Dendritic cell treated with granulocyte-macrophage colony-stimulating factor and Interleukin-4, amounts not matched to agents 40 ng/mL and 50 ng/mL, for 4 days (primary cell): Measurements from ENCODE around the gene TSPEAR.

Experiments
- H3K27ac Mint-ChIP-seq: one replicate; pipeline ENCODE4 v1.8.0; 2022; ENCODE audit warnings: mild to moderate bottlenecking, mixed read lengths
- H3K27me3 Mint-ChIP-seq: one replicate; pipeline ENCODE4 v1.8.0; 2022; ENCODE audit warnings: mild to moderate bottlenecking, mixed read lengths
- H3K36me3 Mint-ChIP-seq: one replicate; pipeline ENCODE4 v1.8.0; 2022; ENCODE audit warnings: low read depth, mixed read lengths
- H3K4me1 Mint-ChIP-seq: one replicate; pipeline ENCODE4 v1.8.0; 2022; ENCODE audit warnings: low read depth, mixed read lengths
- H3K4me3 Mint-ChIP-seq: one replicate; pipeline ENCODE4 v1.8.0; 2022; ENCODE audit warnings: mild to moderate bottlenecking, moderate library complexity, mixed read lengths
- H3K9me3 Mint-ChIP-seq: one replicate; pipeline ENCODE4 v1.8.0; 2022; ENCODE audit warnings: mixed read lengths
- intact Hi-C: fragments of 100-400 bp; cut with micrococcal nuclease; formaldehyde crosslinking; loops from one replicate; pipeline ENCODE4 v1.15.0; 2022

Gene TSPEAR

GRCh38 chr21:44706706-44707581, 4.4 kb downstream of the TSPEAR start:
- no peak overlapping the region for H3K4me3 Mint-ChIP-seq
- intact Hi-C loops: no loop called here
- peaks cover 97% of the 10 kb centered on the region for H3K27me3 Mint-ChIP-seq
- peaks cover 7% of the 10 kb centered on the region for H3K4me1 Mint-ChIP-seq
- no peaks in the 10 kb centered on the region for H3K36me3 Mint-ChIP-seq
- H3K9me3 Mint-ChIP-seq: no peaks in the 10 kb centered on the region
- H3K27ac Mint-ChIP-seq: no peak overlapping the region

DNA sequence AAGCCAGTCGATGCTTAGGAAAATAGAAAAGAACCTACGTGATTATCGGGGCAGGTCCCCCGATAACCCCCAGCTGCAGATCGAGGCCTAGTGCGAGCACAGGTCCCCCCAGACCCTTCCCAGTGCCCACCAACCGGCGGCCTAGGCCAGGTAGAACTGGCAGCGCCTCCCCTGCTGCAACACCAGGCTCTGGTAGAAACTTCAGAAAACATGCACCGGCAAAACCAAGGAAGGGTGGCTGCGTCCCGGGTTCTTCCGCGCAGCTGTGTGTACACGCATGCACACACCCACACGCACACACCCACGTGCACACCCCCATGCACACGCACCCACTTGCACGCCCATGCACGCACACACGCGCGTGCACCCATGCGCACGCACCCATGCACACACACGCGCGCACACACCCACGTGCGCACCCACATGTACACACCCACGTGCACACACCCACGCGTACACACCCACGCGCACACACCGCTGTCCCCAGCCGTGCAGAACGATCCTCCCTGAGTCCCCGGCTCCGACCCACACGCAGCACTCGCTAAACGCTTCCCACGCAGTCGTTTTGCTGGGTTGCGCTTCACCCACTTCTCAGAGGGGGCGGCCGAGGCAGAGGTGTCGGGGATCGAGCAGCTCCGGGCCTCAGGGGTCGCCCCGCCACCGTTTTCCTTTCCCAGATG, 5.2 kb downstream of the TSPEAR start:
- no peaks in the 10 kb centered on the region for H3K9me3 Mint-ChIP-seq
- no peak overlapping the region for H3K27ac Mint-ChIP-seq
- H3K4me1 Mint-ChIP-seq: peaks cover 7% of the 10 kb centered on the region
- peaks cover 96% of the 10 kb centered on the region for H3K27me3 Mint-ChIP-seq
- intact Hi-C loops: no loop called here
- no peak overlapping the region for H3K4me3 Mint-ChIP-seq
- no peaks in the 10 kb centered on the region for H3K36me3 Mint-ChIP-seq

- peaks cover 7% of the 10 kb centered on the region for H3K4me1 Mint-ChIP-seq
- intact Hi-C loops: no loop called here
- peaks cover 95% of the 10 kb centered on the region for H3K27me3 Mint-ChIP-seq
- no peak overlapping the region for H3K4me3 Mint-ChIP-seq
- no peaks in the 10 kb centered on the region for H3K9me3 Mint-ChIP-seq
- H3K36me3 Mint-ChIP-seq: no peaks in the 10 kb centered on the region
- no peak overlapping the region for H3K27ac Mint-ChIP-seq
Measured at GRCh38 chr21:44704636-44705001, 6.8 kb downstream of the TSPEAR start.

DNA sequence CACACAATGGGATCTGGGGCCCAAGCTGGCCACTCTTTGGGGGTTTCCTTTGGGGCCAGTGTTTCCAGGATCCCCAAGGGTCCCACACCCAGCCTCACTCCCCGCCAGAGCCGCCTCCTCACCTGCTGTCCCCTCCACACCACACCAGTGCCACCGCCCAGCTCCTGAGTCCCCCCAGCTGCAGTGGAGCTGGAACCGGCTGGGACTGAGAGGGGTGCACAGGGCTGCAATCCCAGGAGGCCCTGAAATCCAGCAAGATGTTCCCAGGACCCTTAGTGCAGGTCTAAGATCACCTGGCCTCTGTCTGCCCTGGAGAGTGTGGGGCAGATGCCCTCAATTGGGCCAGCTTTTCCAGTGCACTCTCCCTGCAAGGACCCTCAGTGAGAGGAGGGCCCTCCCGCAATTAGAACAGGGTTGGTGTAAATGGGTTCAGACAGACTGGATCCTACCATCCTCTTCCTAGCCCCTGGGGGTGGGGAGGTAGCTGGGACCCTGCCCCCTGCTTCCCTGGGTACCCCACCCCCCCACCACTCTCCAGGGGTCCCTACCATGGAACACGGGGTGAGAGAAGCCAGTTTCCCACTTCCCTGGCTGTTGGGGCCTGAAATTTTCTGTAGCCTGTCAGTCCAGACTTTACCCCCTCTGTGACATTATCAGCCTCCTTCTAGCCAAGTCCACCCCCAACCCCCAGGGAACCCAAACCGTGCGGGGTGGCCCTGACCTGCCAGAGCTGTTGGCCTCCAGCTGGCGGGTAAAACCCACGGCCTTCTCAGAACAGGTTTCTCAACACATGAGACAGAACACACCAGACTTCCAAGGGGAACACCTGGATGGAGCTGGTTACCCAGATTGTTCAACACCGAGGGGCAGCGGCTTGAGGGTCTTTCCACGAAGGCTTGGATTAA, 7.4 kb downstream of the TSPEAR start:
- Mint-ChIP-seq H3K4me3 (no peak overlapping the region), H3K4me1 (peaks cover 2% of the 10 kb centered on the region), H3K9me3 (no peaks in the 10 kb centered on the region), H3K27me3 (peaks cover 93% of the 10 kb centered on the region), H3K36me3 (no peaks in the 10 kb centered on the region), H3K27ac (no peak overlapping the region)
- intact Hi-C loops: no loop called here

DNA sequence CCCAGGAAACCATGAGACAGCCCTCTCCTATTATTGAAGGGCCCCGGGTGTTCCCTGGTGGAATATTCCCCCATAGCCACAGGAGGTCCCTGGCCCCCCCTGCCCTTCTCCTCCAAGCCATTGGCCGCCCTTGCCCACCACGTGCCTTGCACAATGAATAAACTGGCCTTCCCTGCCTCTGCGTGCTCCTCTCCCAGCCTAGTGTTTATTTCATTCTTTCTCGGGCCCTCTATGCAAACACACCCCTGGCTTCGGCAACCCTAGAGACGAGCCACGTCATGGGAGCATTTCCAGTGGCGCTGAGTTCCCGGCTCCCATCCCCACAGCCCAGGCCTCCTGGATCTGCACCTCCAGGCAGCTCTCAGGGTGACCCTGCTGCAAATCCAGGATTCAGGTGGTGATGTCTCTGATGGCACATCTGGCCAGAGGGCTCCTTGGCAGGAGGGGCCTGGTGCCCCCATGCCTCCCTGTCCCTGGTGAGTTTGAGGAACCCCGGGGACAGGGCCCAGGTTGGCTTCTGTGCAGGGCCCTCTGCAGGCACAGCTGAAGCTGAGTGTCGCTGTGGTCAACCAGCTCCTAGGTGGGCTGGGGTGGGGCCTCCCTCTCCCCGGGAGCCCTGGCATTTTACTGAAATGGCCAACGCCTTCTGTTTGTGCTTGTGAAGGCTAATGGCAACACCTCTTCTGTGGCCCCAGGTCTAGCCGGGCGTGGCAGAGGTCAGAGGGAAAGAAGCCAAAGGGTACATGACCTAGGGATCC, 8.2 kb downstream of the TSPEAR start:
- H3K27ac Mint-ChIP-seq: no peak overlapping the region
- intact Hi-C loops: no loop called here
- peaks cover 92% of the 10 kb centered on the region for H3K27me3 Mint-ChIP-seq
- H3K4me3 Mint-ChIP-seq: no peak overlapping the region
- no peaks in the 10 kb centered on the region for H3K36me3 Mint-ChIP-seq
- H3K4me1 Mint-ChIP-seq: no peaks in the 10 kb centered on the region
- no peaks in the 10 kb centered on the region for H3K9me3 Mint-ChIP-seq

GRCh38 chr21:44702111-44702972, 9.0 kb downstream of the TSPEAR start:
- Mint-ChIP-seq H3K36me3 (no peaks in the 10 kb centered on the region), H3K4me3 (no peak overlapping the region), H3K4me1 (no peaks in the 10 kb centered on the region), H3K27ac (no peak overlapping the region), H3K27me3 (peaks cover 92% of the 10 kb centered on the region), H3K9me3 (no peaks in the 10 kb centered on the region)
- intact Hi-C loops: no loop called here

DNA sequence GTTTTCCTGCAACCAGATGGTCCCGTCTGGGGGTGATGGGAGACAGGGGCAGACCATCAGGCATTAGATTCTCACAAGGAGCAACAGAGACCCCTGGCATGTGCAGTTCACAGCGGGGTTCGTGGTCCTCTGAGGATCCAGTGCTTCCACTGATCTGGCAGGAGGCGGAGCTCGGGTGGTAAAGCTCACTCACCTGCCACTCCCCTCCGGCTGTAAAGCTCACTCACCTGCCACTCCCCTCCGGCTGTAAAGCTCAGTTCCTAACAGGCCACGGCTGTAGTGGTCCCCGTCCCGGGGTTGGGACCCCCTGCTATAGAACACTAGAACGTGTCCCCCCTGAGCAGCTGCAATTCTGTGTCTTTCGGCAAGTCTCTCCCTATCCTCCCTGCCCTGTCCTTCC, 9.8 kb downstream of the TSPEAR start:
- Mint-ChIP-seq H3K4me1 (no peaks in the 10 kb centered on the region), H3K27ac (no peak overlapping the region), H3K36me3 (no peaks in the 10 kb centered on the region), H3K27me3 (peaks cover 92% of the 10 kb centered on the region), H3K4me3 (no peak overlapping the region), H3K9me3 (no peaks in the 10 kb centered on the region)
- intact Hi-C loops: no loop called here

DNA sequence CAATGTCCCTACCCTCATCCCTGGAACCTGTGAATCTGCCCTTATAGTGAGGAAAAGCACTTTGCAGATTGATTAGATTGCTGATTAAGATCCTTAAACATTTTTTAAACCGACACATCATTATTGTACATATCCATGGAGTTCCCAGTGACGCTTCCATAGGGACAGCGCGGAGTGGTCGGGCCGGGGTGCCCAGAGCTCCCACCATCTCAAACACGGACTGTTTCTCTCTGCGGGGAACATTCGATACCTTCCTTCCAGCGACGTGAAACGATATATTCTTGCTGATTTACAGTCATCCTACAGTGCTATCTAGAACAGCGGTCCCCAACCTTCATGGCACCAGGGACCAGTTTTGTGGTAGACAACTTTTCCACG, 10.4 kb downstream of the TSPEAR start:
- no peaks in the 10 kb centered on the region for H3K36me3 Mint-ChIP-seq

DNA sequence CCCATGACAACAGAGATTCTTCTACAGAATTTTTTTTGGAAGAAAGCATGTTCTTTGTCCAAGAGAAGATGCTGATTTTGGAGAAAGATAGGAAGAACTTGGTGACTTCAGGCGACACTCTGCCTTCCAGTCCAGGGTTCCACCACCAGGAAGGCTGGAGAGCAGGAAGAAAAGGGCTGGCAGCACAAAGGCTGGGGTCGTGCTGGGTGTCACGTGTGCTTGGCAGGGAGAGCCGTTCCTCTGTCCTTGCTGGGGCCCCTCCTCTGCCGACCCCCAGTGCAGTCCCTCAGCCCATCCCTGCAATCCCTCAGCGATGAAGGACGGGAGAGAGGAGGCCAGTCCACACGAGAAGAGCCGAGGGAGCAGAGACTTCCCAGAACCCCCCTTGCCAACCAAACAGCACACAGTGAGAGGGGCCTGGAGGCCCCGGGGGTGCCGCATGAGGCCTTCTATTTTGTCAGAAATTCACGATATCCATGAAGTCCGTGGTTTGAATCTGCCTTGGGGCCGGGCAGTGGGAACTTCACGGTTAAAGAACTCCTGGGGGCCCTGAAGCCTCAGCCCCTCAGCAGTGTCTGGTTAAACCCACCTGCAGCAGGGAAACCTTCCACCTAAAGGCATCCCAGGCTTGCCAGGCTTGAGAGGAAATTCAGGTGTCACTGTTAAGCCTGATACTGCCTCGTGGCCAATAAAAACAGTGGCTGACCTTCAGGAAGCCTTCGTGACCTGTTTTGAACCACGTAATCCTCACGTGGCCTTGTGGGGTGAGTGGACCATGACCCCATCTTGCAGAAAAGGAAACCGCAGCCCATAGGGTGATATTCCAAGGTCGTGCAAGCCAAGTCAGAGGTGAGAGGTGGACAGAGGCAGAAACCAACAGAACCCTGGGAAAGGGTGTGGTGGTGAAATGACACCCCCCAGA, 11.0 kb downstream of the TSPEAR start:
- Mint-ChIP-seq H3K27ac (no peak overlapping the region), H3K4me3 (no peak overlapping the region), H3K4me1 (no peaks in the 10 kb centered on the region), H3K9me3 (no peaks in the 10 kb centered on the region), H3K36me3 (no peaks in the 10 kb centered on the region), H3K27me3 (peaks cover 90% of the 10 kb centered on the region)
- intact Hi-C loops: no loop called here

More for the DNA sequence above, 10.4 kb downstream of the TSPEAR start:
- no peaks in the 10 kb centered on the region for H3K4me1 Mint-ChIP-seq
- no peak overlapping the region for H3K4me3 Mint-ChIP-seq
- no peak overlapping the region for H3K27ac Mint-ChIP-seq
- intact Hi-C loops: no loop called here
- H3K9me3 Mint-ChIP-seq: no peaks in the 10 kb centered on the region
- peaks cover 92% of the 10 kb centered on the region for H3K27me3 Mint-ChIP-seq

DNA sequence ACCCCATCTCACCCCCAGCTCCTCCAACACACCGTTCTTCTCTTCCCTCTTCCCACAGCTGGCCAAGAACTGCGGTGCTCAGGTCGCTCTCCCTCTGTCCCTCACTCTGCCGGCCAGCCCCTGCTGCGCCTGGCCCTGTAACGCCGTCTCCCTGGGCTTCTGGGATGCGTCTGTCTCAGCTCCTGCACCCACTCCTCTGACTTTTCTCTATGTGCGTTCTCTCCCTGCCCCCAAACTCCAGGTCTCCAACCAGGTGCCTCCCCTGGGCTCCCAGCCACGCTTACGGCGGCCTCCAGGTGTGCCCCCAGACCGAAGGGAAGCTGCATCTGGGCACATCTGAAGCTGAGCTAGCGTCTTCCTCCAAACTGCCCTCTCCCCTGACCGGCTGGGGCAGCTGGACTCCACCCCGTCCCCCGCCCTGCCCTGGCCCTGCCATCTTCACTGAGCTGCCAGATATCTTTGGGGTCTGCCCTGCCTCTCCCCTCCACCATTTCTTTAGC, 11.8 kb downstream of the TSPEAR start:
- no peaks in the 10 kb centered on the region for H3K36me3 Mint-ChIP-seq
- H3K27ac Mint-ChIP-seq: no peak overlapping the region
- no peaks in the 10 kb centered on the region for H3K4me1 Mint-ChIP-seq
- H3K4me3 Mint-ChIP-seq: no peak overlapping the region
- H3K27me3 Mint-ChIP-seq: peaks cover 88% of the 10 kb centered on the region
- intact Hi-C loops: no loop called here
- no peaks in the 10 kb centered on the region for H3K9me3 Mint-ChIP-seq

DNA sequence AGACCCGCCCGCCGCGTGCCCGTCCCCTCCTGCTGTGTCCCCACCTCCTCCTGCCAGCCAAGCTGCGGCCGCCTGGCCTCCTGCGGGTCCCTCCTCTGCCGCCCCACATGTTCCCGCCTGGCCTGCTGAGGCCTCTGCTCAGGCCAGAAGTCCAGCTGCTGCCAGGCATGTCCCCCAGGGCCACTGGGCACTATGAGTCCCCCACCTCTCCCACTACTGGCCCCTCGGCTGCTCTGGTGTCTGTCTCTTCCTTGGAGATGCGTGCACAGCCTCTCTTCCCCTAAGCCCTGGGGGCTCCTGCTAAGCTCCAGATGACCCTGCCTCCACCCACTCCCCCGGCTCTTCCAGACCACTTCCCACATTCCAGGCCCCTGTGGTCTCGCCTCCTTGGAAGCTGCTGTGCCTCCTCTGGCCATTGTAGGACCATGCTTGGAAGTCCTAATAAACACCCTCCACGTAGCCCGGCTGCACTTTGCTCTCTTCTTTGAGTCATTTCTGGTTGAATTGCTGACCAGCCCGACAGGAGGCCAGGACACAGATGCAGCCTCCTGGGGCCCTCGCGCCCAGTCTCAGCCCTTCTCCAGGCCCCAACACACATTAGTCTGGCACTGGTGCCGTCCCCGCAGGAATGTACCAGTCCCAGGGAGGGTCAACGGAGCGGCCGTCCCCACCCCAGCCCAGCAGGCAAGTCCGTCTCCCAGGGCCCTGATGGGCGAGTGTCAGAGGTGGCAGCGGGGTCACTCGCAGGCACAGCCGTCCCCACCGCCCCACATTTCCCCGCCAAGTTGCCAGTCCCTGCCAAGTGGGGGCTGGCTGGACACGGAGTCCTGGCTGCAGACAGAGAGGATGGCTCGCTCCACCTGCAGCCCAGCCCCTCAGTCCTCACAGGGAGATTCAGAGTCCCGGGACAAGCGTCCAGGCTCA, 13.3 kb downstream of the TSPEAR start:
- peaks cover 11% of the 10 kb centered on the region for H3K9me3 Mint-ChIP-seq
- no peak overlapping the region for H3K27ac Mint-ChIP-seq
- H3K36me3 Mint-ChIP-seq: no peaks in the 10 kb centered on the region
- H3K4me3 Mint-ChIP-seq: no peak overlapping the region
- intact Hi-C loops: no loop called here
- peaks cover 77% of the 10 kb centered on the region for H3K27me3 Mint-ChIP-seq
- H3K4me1 Mint-ChIP-seq: no peaks in the 10 kb centered on the region
